Cardiac fibroblast (primary cell): ENCODE results near the gene SLC16A12.

Experiments used
- DNase-seq, 2 donors: peaks; one replicate each; pipeline versions ENCODE4 v3.0.0 to v3.0.0-alpha.2; 2010; ENCODE audit warnings: low read depth in 2 of 2
- H3K4me3 ChIP-seq, 2 donors: replicated peaks in 1 of 2; 1 replicate in 1 of 2; 2 replicates in 1 of 2; pipeline ENCODE4 v1.5.1; 2011; ENCODE audit warnings: low read depth in 2 of 2, low read length in 2 of 2, mild to moderate bottlenecking in 2 of 2, moderate library complexity in 1 of 2
- CTCF ChIP-seq: IDR thresholded peaks from one replicate; pipeline ENCODE4 v1.5.1; 2011; ENCODE audit warnings: low read depth, mild to moderate bottlenecking, low read length, inconsistent platforms

SLC16A12 gene

DNA sequence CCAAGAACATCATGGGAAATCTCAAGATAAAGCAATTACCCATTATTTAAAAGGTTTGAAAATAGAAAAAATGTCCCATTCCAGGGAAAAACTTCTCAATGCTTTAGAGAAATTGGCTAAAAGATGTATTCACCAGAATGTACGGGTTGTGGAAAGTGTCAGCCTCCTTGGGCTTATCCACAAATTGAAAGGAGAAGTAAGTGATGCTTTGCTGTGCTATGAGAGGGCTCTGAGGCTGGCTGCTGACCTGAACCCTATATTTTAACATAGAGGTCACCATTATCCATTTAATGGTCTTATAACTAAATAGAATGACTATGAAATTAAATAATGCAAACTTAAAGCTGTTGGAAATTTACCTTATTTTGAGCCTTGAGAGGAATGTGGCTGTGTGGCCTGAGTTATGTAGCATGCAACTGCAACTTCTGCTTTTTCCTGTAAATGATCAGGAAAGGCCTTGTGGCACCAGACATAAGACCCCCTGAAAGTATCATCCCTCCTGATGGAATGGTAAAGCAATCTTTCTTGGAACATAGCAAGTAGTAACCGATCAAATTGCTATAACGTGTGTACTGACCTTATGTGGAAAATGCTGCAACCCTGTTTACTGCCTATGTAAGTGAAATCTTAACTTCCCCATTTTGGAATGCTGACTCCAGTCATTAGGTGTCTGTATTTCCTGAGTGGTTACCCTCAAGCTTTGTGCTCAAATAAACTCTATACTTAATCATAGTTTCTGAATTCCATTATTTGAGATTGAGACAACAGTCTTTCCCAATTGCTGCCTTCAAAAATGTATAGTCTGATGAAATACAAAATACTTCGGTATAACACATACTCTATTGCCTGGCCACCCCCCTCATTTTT, 150.7 kb downstream of the SLC16A12 start:
- DNase-seq: no peak
- no peak for TF ChIP-seq CTCF
- no peak overlapping the region for H3K4me3 ChIP-seq

DNA sequence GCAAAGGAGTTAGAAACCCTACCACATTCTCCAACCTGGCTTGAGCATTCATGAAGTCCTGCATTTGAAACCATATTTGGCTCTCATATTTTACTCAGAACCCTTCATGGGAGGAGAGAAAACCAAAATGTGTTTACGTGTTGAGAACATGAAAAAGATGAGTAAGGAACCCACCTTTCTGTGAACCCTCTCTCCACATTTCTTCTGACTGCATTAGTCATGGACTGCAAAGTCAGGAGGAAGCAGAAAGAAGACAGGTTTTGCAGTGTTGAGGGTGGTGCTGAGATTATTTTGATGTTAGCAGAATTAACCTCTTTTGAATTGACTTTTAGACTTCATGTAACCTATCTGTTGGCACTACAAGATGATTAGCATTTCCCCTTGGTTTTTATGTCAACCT, 152.6 kb downstream of the SLC16A12 start:
- DNase-seq: no peak
- no peak for TF ChIP-seq CTCF
- no peak overlapping the region for H3K4me3 ChIP-seq
